Activated CD8-positive, alpha-beta T cell treated with anti-CD3 and anti-CD28 coated beads for 36 hours (primary cell): Measurements from ENCODE around the gene PGAM5. TPM values are rescaled to one million over a fixed set of nuclear protein-coding genes. Genes with fewer than 3 reads are reported as not detected.

Source experiments
- ATAC-seq: fragments of 200-7000 bp; cut with Tn5 transposase; one replicate; pipeline ENCODE4 v1.10.0; 2021; ENCODE audit warnings: mild to moderate bottlenecking, moderate library complexity
- CTCF ChIA-PET: fragments of 350-600 bp; sonication (Branson Sonifier 250); formaldehyde crosslinking; loops from one replicate; lab custom pipeline; 2021; ENCODE audit warnings: antibody characterized with exemption; lab: Charles Lee
- POLR2A ChIA-PET: fragments of 350-600 bp; sonication (Branson Sonifier 250); formaldehyde crosslinking; loops from one replicate; lab custom pipeline; 2021; ENCODE audit warnings: antibody characterized with exemption; lab: Charles Lee
- DNase-seq: peaks from one replicate; pipeline ENCODE4 v3.0.0-alpha.2; 2020
- H3K27ac Mint-ChIP-seq: one replicate; pipeline ENCODE4 v1.8.0; 2021; ENCODE audit warnings: mild to moderate bottlenecking, mixed read lengths
- H3K27me3 Mint-ChIP-seq: one replicate; pipeline ENCODE4 v1.8.0; 2021; ENCODE audit warnings: mixed read lengths
- H3K36me3 Mint-ChIP-seq: one replicate; pipeline ENCODE4 v1.8.0; 2021; ENCODE audit warnings: low read depth, mixed read lengths
- H3K4me1 Mint-ChIP-seq: one replicate; pipeline ENCODE4 v1.8.0; 2021; ENCODE audit warnings: low read depth, mixed read lengths
- H3K4me3 Mint-ChIP-seq: one replicate; pipeline ENCODE4 v1.8.0; 2021; ENCODE audit warnings: mild to moderate bottlenecking, moderate library complexity, mixed read lengths
- H3K9me3 Mint-ChIP-seq: one replicate; pipeline ENCODE4 v1.8.0; 2021; ENCODE audit warnings: mixed read lengths
- intact Hi-C: fragments of 100-400 bp; cut with micrococcal nuclease; formaldehyde crosslinking; loops from one replicate; pipeline ENCODE4 v1.10.0; 2022
- total RNA-seq, 2 experiments: library from RNA; stranded (reverse); gene quantifications; one replicate each; pipeline ENCODE4 v1.2.3, GENCODE V29; 2021
- TF ChIP-seq, protein P1 (sequence below): fragments of 200-600 bp; IDR thresholded peaks from one replicate; pipeline ENCODE4 v1.8.0; 2022; ENCODE audit warnings: antibody characterized with exemption, mild to moderate bottlenecking

The PGAM5 gene
- total RNA-seq, 2 experiments from 2014 or later: 69.6 to 73.2 TPM

DNA sequence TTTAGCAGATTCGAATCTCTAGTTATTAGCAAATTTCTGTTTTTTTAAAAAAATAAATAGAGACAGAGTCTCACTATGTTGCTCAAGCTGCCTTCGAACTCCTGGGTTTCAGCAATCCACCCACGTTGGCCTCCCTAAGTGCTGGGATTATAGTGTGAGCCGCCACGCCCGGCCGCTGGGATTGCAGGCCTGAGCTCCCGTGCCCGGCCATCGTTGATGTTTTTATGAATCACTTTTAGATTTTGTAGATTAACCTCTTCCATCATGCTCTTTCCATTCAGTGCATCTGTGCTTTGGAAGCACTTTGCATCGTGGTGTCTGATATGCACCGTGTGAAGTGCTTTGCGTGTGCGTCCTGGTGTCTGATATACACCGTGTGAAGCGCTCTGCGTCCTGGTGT is 20.9 kb downstream of the PGAM5 start:
- POLR2A ChIA-PET: interaction anchor here (0.8 to 0.9 kb wide), 3 partner anchors 10 to 76 kb away, joined by 3 to 6 read pairs (median 4); partner anchors contain the start of gene PGAM5
- ATAC-seq (no peak), DNase-seq (no peak)
- TF ChIP-seq, protein P1, sequence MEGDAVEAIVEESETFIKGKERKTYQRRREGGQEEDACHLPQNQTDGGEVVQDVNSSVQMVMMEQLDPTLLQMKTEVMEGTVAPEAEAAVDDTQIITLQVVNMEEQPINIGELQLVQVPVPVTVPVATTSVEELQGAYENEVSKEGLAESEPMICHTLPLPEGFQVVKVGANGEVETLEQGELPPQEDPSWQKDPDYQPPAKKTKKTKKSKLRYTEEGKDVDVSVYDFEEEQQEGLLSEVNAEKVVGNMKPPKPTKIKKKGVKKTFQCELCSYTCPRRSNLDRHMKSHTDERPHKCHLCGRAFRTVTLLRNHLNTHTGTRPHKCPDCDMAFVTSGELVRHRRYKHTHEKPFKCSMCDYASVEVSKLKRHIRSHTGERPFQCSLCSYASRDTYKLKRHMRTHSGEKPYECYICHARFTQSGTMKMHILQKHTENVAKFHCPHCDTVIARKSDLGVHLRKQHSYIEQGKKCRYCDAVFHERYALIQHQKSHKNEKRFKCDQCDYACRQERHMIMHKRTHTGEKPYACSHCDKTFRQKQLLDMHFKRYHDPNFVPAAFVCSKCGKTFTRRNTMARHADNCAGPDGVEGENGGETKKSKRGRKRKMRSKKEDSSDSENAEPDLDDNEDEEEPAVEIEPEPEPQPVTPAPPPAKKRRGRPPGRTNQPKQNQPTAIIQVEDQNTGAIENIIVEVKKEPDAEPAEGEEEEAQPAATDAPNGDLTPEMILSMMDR: no peak
- H3K36me3 Mint-ChIP-seq: peaks cover 84% of the 10 kb centered on the region
- intact Hi-C loops: no loop called here
- no peaks in the 10 kb centered on the region for H3K27me3 Mint-ChIP-seq
- no peak overlapping the region for H3K27ac Mint-ChIP-seq
- CTCF ChIA-PET: interaction anchor here (0.6 kb wide), 1 partner anchor 14 kb away, joined by 3 read pairs; no protein-coding TSS in a partner anchor
- H3K4me3 Mint-ChIP-seq: no peak overlapping the region
- H3K4me1 Mint-ChIP-seq: no peaks in the 10 kb centered on the region
- no peaks in the 10 kb centered on the region for H3K9me3 Mint-ChIP-seq

DNA sequence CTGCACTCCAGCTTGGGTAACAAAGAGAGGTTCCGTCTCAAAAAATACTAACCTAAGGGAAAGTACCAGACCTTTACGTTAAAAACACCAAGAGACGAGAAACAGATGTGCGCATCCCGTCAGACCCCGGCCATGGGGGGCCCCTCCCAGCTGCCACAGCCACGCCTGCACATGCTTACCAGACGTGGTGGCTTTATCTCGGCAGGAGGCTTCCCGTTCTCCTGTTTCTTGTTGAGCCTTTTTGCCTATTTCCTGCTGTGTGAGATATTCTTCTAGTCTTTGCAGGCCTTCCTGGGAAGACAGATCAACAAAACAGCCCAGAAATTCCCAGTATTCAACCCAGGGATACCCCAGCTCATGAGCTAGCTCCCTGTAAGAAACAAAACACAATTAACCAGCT is 23.6 kb downstream of the PGAM5 start:
- intact Hi-C loops: no loop called here
- POLR2A ChIA-PET: no interaction called here

DNA sequence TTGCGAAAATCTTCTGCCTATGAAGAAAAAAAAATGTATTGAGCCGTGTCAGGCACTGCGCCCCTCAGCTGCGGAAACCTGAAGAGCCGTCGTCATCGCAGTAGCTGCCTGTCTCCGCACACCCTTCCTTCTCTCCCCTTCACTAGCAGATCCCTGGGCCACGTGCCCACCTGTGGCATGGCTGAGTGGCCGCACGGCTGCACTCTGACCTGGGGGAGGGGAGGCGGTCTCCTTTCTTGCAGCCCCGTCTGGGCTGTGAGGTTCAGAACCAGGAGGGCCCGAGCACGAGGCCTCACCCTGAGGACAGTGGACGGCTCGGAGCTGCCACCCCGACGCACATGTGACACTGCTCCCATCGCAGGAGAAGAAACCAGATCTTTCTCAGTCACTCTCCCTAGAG is 24.9 kb downstream of the PGAM5 start:
- intact Hi-C loops: no loop called here
- POLR2A ChIA-PET: interaction anchor here (1.2 kb wide), 1 partner anchor 12 kb away, joined by 4 read pairs; no protein-coding TSS in a partner anchor
- H3K9me3 Mint-ChIP-seq: no peaks in the 10 kb centered on the region
- TF ChIP-seq, protein P1: no peak
- ATAC-seq: no peak
- H3K27ac Mint-ChIP-seq: no peak overlapping the region
- H3K27me3 Mint-ChIP-seq: no peaks in the 10 kb centered on the region
- CTCF ChIA-PET: no interaction called here
- DNase-seq: no peak
- H3K4me3 Mint-ChIP-seq: no peak overlapping the region
- peaks cover 81% of the 10 kb centered on the region for H3K36me3 Mint-ChIP-seq
- H3K4me1 Mint-ChIP-seq: no peaks in the 10 kb centered on the region

More for the DNA sequence above, 23.6 kb downstream of the PGAM5 start:
- Mint-ChIP-seq H3K27me3 (no peaks in the 10 kb centered on the region), H3K4me1 (no peaks in the 10 kb centered on the region), H3K4me3 (no peak overlapping the region), H3K36me3 (peaks cover 78% of the 10 kb centered on the region), H3K27ac (no peak overlapping the region), H3K9me3 (no peaks in the 10 kb centered on the region)
- DNase-seq: no peak
- CTCF ChIA-PET: no interaction called here
- ATAC-seq: no peak
- TF ChIP-seq, protein P1: no peak

DNA sequence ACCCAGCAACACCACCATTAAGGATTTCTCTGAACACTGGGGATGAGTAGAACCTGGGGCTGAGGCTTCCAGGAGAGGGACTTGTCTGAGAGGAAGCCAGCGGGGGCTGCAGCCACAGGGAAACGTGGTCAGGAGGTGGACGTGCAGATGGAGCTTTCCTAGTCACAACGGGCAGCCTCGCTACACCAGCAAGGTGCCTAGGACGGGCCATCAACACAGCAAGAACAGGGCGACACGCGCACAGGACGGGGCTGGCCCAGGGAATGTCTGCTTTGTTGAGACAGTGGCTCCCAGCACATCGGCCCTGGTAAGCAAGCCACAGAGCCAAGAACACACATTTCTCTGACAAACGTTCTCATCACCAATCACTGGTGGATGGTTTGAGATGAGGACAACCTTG is 25.7 kb downstream of the PGAM5 start:
- ChIA-PET POLR2A (interaction anchor here (1.2 kb wide), 1 partner anchor 13 kb away, joined by 4 read pairs; no protein-coding TSS in a partner anchor), CTCF (no interaction called here)
- Mint-ChIP-seq H3K27ac (no peak overlapping the region), H3K9me3 (no peaks in the 10 kb centered on the region), H3K4me3 (no peak overlapping the region), H3K4me1 (no peaks in the 10 kb centered on the region), H3K27me3 (no peaks in the 10 kb centered on the region), H3K36me3 (peaks cover 85% of the 10 kb centered on the region)
- TF ChIP-seq, protein P1: no peak
- DNase-seq: no peak
- intact Hi-C loops: no loop called here
- ATAC-seq: no peak

DNA sequence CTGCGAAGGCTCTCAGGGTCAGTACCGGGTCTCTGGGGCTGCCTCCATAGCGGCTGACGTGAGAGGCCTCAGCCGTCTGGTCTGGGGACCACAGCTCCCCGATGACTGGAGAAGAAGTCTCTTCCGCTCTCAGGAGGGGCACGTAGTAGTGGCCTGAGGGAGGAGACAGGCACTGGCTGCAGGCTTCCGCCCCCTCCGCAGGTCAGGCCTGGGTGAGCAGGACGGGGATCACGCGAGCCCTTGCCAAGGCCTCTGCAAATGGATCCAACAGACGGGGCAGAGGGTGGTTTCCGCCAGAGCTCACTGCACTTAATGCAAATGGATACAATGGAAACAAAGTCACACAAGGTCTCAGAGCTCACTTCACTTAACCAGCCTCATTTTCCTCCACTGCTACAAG is 26.3 kb downstream of the PGAM5 start:
- Mint-ChIP-seq H3K4me3 (no peak overlapping the region), H3K27me3 (no peaks in the 10 kb centered on the region), H3K36me3 (peaks cover 85% of the 10 kb centered on the region), H3K27ac (no peak overlapping the region), H3K9me3 (no peaks in the 10 kb centered on the region), H3K4me1 (no peaks in the 10 kb centered on the region)
- no peak for DNase-seq
- POLR2A ChIA-PET: no interaction called here
- ATAC-seq: no peak
- CTCF ChIA-PET: no interaction called here
- TF ChIP-seq, protein P1: no peak
- intact Hi-C loops: no loop called here
